Hepatocyte (in vitro differentiated cells): ENCODE measurements around the gene HABP4. TPM values are rescaled to one million over a fixed set of nuclear protein-coding genes. Genes with fewer than 3 reads are reported as not detected.

ENCODE experiments used
- DNase-seq: peaks from one replicate; pipeline ENCODE4 v3.0.0-alpha.2; 2016; ENCODE audit warnings: low spot score
- H2AFZ ChIP-seq: fragments of 200-600 bp; sonication (generic); 2 replicates; pipeline ENCODE4 v1.6.0; 2016; ENCODE audit warnings: antibody characterized with exemption, mild to moderate bottlenecking
- H3K27ac ChIP-seq: fragments of 200-600 bp; sonication (generic); 2 replicates; pipeline ENCODE4 v1.5.1; 2016; ENCODE audit warnings: mild to moderate bottlenecking
- H3K27me3 ChIP-seq: fragments of 200-600 bp; sonication (generic); 2 replicates; pipeline ENCODE4 v1.6.1; 2016
- H3K36me3 ChIP-seq: fragments of 200-600 bp; sonication (generic); replicated peaks from 2 replicates; pipeline ENCODE4 v1.5.1; 2016; ENCODE audit warnings: low read depth; ENCODE audit not compliant: insufficient read depth
- H3K4me1 ChIP-seq: fragments of 200-600 bp; sonication (generic); 2 replicates; pipeline ENCODE4 v1.5.1; 2016; ENCODE audit warnings: mild to moderate bottlenecking, moderate library complexity; ENCODE audit not compliant: insufficient read depth
- H3K4me2 ChIP-seq: fragments of 200-600 bp; sonication (generic); 2 replicates; pipeline ENCODE4 v1.6.0; 2016
- H3K4me3 ChIP-seq: fragments of 200-600 bp; sonication (generic); 2 replicates; pipeline ENCODE4 v1.5.1; 2016; ENCODE audit warnings: mild to moderate bottlenecking
- H3K79me2 ChIP-seq: fragments of 200-600 bp; sonication (generic); 2 replicates; pipeline ENCODE4 v1.6.0; 2017; ENCODE audit warnings: mild to moderate bottlenecking
- H3K9me2 ChIP-seq: fragments of 200-600 bp; sonication (generic); replicated peaks from 2 replicates; pipeline ENCODE4 v1.6.0; 2017; ENCODE audit warnings: mild to moderate bottlenecking; ENCODE audit not compliant: insufficient read depth
- H3K9me3 ChIP-seq: fragments of 200-600 bp; sonication (generic); 2 replicates; pipeline ENCODE4 v1.5.1; 2016; ENCODE audit warnings: low read depth, mild to moderate bottlenecking
- H4K20me1 ChIP-seq: fragments of 200-600 bp; sonication (generic); 2 replicates; pipeline ENCODE4 v1.6.0; 2016; ENCODE audit warnings: mild to moderate bottlenecking; ENCODE audit not compliant: insufficient read depth, poor library complexity, severe bottlenecking
- EZH2 ChIP-seq: fragments of 200-600 bp; sonication (generic); IDR thresholded peaks from 2 replicates; pipeline ENCODE4 v1.6.1; 2016; ENCODE audit warnings: antibody characterized with exemption, mild to moderate bottlenecking, borderline replicate concordance
- EZH2phosphoT487 ChIP-seq: fragments of 200-600 bp; sonication (generic); IDR thresholded peaks from one replicate; pipeline ENCODE4 v1.6.1; 2018; ENCODE audit warnings: antibody characterized with exemption, mild to moderate bottlenecking, low read depth, moderate library complexity; ENCODE audit not compliant: unreplicated experiment, severe bottlenecking
- WGBS: methylation state at CpG from one replicate; pipeline ENCODE4 v1.1.6; 2016; ENCODE audit warnings: low lambda C conversion rate; ENCODE audit errors: missing lambda C conversion rate; 5-methylcytosine and 5-hydroxymethylcytosine counted together
- polyA plus RNA-seq: library from polyadenylated mRNA; unstranded; fragments of >200 nt; fragmentation: Nextera tagmentation; extraction: Ambion mirVana; gene quantifications from 2 replicates; pipeline ENCODE4 v1.2.1, GENCODE V29; 2016
- total RNA-seq: library from RNA; depleted of rRNA; stranded (reverse); fragments of >200 nt; gene quantifications from 2 replicates; pipeline ENCODE4 v1.2.3, GENCODE V29; 2014
- TF ChIP-seq, protein P1 (sequence below): fragments of 200-600 bp; sonication (generic); IDR thresholded peaks from 2 replicates; pipeline ENCODE4 v1.5.1; 2016; ENCODE audit warnings: antibody characterized with exemption, mild to moderate bottlenecking; ENCODE audit not compliant: poor library complexity

Gene HABP4
- total and polyA plus RNA-seq, 2 experiments from 2014 or later = 13.1 to 24.8 TPM

DNA sequence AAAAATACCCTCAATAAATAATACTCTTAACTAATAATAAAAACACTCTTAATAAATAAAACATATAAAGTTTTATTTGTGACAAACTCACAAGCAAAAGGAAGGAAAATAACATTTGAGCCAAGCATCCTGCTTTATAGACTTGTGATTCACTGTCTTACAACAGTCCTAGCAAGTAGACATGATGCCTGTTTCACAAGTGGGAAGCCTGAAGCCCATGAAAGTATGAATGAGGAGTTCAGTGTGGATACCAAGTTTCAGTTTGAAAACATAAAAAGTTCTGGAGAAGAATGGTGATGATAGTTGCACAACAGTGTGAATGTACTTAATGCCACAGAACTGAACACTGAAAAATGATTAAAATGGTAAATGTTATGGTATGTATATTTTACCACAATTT, 10.9 kb downstream of the HABP4 start:
- H3K27me3 ChIP-seq = no peaks in the 10 kb centered on the region
- H3K9me3 ChIP-seq = no peaks in the 10 kb centered on the region
- no peak overlapping the region for H2AFZ ChIP-seq
- H3K4me3 ChIP-seq = no peak overlapping the region
- H3K4me1 ChIP-seq = no peaks in the 10 kb centered on the region
- H3K9me2 ChIP-seq = no peaks in the 10 kb centered on the region
- no peak overlapping the region for H3K4me2 ChIP-seq
- no peaks in the 10 kb centered on the region for H4K20me1 ChIP-seq
- H3K27ac ChIP-seq = no peak overlapping the region
- no peaks in the 10 kb centered on the region for H3K79me2 ChIP-seq
- no peak for DNase-seq
- H3K36me3 ChIP-seq = no peaks in the 10 kb centered on the region
- no peak for TF ChIP-seq EZH2
- TF ChIP-seq, protein P1, sequence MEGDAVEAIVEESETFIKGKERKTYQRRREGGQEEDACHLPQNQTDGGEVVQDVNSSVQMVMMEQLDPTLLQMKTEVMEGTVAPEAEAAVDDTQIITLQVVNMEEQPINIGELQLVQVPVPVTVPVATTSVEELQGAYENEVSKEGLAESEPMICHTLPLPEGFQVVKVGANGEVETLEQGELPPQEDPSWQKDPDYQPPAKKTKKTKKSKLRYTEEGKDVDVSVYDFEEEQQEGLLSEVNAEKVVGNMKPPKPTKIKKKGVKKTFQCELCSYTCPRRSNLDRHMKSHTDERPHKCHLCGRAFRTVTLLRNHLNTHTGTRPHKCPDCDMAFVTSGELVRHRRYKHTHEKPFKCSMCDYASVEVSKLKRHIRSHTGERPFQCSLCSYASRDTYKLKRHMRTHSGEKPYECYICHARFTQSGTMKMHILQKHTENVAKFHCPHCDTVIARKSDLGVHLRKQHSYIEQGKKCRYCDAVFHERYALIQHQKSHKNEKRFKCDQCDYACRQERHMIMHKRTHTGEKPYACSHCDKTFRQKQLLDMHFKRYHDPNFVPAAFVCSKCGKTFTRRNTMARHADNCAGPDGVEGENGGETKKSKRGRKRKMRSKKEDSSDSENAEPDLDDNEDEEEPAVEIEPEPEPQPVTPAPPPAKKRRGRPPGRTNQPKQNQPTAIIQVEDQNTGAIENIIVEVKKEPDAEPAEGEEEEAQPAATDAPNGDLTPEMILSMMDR = no peak
- no peak for TF ChIP-seq EZH2phosphoT487

DNA sequence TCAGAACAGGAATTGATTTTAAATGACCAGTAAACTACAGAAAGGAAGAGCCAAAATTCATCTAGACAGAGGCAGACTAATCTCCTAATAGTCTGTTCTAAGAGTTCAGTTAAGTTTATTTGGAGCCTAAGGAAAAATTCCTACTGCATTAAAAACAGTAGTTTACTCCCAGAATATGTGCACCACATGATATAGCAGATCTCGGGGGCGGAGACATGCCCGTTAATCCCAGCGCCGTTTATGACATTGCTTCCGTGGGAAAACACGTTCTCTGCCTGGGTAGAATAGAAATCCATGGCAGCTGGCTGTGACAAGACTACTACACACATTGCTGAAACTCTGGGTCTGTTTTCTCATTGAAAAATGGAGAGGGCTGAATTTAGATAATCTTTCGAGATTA, 11.4 kb downstream of the HABP4 start:
- 67% methylated on average over 8 of the region's 8 CpGs for WGBS
- no peak overlapping the region for H3K27ac ChIP-seq
- no peak for TF ChIP-seq EZH2
- no peak for TF ChIP-seq EZH2phosphoT487
- TF ChIP-seq, protein P1 = no peak
- no peak for DNase-seq
- no peaks in the 10 kb centered on the region for H3K36me3 ChIP-seq
- no peak overlapping the region for H2AFZ ChIP-seq
- H3K9me3 ChIP-seq = no peaks in the 10 kb centered on the region
- no peaks in the 10 kb centered on the region for H3K9me2 ChIP-seq
- no peaks in the 10 kb centered on the region for H3K27me3 ChIP-seq
- no peaks in the 10 kb centered on the region for H3K4me1 ChIP-seq
- H4K20me1 ChIP-seq = no peaks in the 10 kb centered on the region
- H3K79me2 ChIP-seq = no peaks in the 10 kb centered on the region
- no peak overlapping the region for H3K4me2 ChIP-seq
- H3K4me3 ChIP-seq = no peak overlapping the region

DNA sequence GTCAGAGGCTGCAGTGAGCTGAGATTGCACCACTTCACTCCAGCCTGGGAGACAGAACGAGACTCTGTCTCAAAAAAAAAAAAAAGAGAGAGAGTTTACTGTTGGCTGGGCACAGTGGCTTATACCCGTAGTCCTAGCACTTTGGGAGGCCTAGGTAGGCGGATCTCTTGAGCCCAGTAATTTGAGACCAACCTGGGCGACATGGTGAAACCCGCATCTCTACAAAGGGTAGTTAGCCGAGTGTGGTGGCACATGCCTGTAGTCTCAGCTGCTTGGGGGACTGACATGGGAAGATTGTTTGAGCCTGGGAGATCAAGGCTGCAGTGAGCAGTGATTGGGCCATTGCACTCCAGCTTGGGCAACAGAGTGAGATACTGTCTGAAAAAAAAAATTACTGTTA, 12.6 kb downstream of the HABP4 start:
- 90% methylated on average over 6 of the region's 6 CpGs for WGBS
- Histone ChIP-seq H2AFZ (no peak overlapping the region), H3K9me3 (no peaks in the 10 kb centered on the region), H4K20me1 (no peaks in the 10 kb centered on the region), H3K27me3 (no peaks in the 10 kb centered on the region), H3K4me1 (no peaks in the 10 kb centered on the region), H3K9me2 (no peaks in the 10 kb centered on the region), H3K27ac (no peak overlapping the region), H3K4me2 (no peak overlapping the region), H3K4me3 (no peak overlapping the region), H3K79me2 (no peaks in the 10 kb centered on the region), H3K36me3 (no peaks in the 10 kb centered on the region)
- TF ChIP-seq EZH2 = no peak
- no peak for TF ChIP-seq EZH2phosphoT487
- TF ChIP-seq, protein P1 = no peak
- DNase-seq = no peak

DNA sequence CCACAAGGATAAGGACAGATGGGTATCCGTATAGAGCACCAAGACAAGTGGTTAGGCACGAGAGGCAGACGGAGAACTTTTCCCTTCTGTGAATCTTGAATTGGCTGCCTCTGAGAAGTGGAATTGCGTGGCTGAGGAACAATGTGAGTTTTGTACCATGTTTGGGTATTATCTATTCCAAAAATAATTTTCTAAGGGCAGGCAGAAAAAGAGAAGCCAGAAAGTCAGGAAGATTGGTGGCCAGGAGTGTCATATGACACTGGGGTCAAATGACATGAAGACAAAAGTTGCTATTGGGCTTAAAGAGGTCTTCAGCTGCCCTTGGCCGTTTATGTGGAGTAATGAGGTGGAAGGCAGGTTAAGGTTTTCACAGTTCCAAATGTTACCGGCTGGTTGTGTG, 14.5 kb downstream of the HABP4 start:
- Histone ChIP-seq H3K79me2 (no peaks in the 10 kb centered on the region), H2AFZ (no peak overlapping the region), H3K4me1 (no peaks in the 10 kb centered on the region), H3K27ac (no peak overlapping the region), H3K9me3 (no peaks in the 10 kb centered on the region), H3K9me2 (no peaks in the 10 kb centered on the region), H3K27me3 (no peaks in the 10 kb centered on the region), H4K20me1 (no peaks in the 10 kb centered on the region), H3K4me2 (no peak overlapping the region), H3K36me3 (no peaks in the 10 kb centered on the region), H3K4me3 (no peak overlapping the region)
- 79% methylated on average over 6 of the region's 6 CpGs for WGBS
- DNase-seq = no peak
- TF ChIP-seq EZH2 (no peak), EZH2phosphoT487 (no peak)
- TF ChIP-seq, protein P1 = no peak
